HL-60 (cell line): ENCODE data around the gene IL17D.

Experiments used
- POLR2AphosphoS5 ChIP-seq: IDR thresholded peaks from 2 replicates; pipeline ENCODE4 v1.6.1; 2012; ENCODE audit warnings: low read depth
- TF ChIP-seq, protein P1 (sequence below): IDR thresholded peaks from one replicate; pipeline ENCODE4 v1.5.1; 2011; ENCODE audit warnings: low read length, control low read depth, inconsistent platforms; ENCODE audit not compliant: insufficient read depth

DNA sequence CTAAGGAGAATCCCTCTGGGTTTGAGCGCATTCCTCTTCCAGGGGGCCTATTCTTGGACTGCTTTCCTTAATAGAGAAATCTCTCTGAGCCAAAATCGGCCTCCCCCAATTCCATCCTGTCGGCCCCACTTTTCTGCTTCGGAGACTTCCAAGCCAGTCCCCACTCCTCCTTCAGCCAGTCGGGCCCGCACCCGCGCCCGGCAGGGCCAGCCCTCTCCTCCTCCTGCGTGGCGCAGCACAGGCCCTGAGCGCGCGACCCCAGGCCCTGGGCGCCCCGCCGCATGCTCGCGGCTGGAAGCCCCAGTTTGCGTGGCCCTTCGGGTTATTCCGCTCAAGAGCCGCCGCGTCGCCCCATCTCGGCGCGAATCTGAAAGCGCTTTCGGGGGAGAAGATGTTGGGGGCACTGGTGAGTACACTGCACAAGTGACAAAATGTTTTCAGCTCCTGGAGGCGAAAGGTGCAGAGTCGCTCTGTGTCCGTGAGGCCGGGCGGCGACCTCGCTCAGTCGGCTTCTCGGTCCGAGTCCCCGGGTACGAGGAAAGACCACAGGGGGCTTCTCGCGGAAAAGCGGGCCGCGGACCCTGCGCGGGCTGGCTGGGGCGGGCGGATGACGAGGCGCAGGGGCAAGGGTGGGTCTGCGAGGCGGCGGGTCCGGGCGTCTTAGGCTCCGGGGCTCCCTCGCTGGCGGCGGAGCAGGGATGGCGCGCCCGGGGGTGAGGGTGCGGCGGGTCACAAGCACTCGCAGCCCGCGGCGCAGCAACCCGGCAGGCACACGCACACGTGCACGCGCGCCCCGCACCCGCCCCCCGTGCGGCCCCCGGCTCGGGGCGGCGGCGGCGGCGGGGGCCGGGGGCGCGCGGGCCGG, at the start of gene IL17D:
- TF ChIP-seq, protein P1, sequence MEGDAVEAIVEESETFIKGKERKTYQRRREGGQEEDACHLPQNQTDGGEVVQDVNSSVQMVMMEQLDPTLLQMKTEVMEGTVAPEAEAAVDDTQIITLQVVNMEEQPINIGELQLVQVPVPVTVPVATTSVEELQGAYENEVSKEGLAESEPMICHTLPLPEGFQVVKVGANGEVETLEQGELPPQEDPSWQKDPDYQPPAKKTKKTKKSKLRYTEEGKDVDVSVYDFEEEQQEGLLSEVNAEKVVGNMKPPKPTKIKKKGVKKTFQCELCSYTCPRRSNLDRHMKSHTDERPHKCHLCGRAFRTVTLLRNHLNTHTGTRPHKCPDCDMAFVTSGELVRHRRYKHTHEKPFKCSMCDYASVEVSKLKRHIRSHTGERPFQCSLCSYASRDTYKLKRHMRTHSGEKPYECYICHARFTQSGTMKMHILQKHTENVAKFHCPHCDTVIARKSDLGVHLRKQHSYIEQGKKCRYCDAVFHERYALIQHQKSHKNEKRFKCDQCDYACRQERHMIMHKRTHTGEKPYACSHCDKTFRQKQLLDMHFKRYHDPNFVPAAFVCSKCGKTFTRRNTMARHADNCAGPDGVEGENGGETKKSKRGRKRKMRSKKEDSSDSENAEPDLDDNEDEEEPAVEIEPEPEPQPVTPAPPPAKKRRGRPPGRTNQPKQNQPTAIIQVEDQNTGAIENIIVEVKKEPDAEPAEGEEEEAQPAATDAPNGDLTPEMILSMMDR = no peak
- TF ChIP-seq POLR2AphosphoS5 = no peak
